ES-I3 (cell line): ENCODE results near the gene CLCN4.

Experiments used
- H3K36me3 ChIP-seq: 2 replicates; pipeline ENCODE4 v1.6.1; 2013; ENCODE audit warnings: mild to moderate bottlenecking, low read length, control low read depth, moderate library complexity; ENCODE audit not compliant: insufficient read depth
- H3K4me1 ChIP-seq: 2 replicates; pipeline ENCODE4 v1.6.1; 2013; ENCODE audit warnings: mild to moderate bottlenecking, control low read depth, low read length; ENCODE audit not compliant: insufficient read depth
- H3K9ac ChIP-seq: 2 replicates; pipeline ENCODE4 v1.6.1; 2013; ENCODE audit warnings: low read depth, mild to moderate bottlenecking, low read length, moderate library complexity
- H3K9me3 ChIP-seq: 2 replicates; pipeline ENCODE4 v1.6.1; 2013; ENCODE audit warnings: mild to moderate bottlenecking, low read length, moderate library complexity; ENCODE audit not compliant: control insufficient read depth, insufficient read depth

Gene CLCN4

DNA sequence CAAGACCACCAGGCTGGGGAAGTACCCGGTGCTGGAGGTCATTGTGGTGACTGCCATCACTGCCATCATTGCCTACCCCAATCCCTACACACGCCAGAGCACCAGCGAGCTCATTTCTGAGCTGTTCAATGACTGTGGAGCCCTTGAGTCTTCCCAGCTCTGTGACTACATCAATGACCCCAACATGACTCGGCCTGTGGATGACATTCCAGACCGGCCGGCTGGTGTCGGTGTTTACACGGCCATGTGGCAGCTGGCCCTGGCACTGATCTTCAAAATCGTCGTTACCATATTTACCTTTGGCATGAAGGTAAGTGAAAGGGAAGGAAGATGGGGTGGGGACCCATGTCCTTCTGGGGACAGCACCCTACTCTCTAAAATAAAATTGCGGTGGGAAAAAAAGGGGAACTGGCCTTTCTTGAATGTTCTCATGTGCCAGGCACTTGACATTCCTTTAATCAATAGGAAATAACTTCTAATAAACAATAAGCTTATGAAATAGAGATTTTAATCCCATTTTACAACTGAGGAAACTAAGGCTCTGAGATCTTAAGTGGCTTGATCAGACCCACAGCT lies 51.6 kb downstream of the CLCN4 start:
- H3K9me3 ChIP-seq = no peaks in the 10 kb centered on the region
- no peak overlapping the region for H3K9ac ChIP-seq
- no peaks in the 10 kb centered on the region for H3K4me1 ChIP-seq
- no peaks in the 10 kb centered on the region for H3K36me3 ChIP-seq

GRCh38 chrX:10208953-10209352 lies 52.2 kb downstream of the CLCN4 start:
- H3K9ac ChIP-seq = no peak overlapping the region
- H3K9me3 ChIP-seq = no peaks in the 10 kb centered on the region
- 0 out of 2 replicates have a peak, but pooled peaks cover 3% of the 10 kb centered on the region for H3K36me3 ChIP-seq
- H3K4me1 ChIP-seq = no peaks in the 10 kb centered on the region

DNA sequence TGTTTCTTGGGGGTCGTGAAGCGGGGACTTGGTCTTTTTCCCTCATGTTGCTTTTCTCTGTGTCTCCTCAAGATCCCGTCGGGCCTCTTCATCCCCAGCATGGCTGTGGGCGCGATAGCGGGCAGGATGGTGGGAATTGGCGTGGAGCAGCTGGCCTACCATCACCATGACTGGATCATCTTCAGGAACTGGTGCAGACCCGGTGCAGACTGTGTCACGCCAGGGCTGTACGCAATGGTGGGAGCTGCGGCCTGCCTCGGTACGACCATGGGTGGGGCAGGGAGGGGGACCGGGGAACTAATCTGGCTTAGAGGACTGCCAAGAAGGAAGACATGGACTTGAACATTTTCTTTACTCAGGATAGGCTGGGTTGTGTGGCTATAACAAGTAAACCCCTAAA lies 55.6 kb downstream of the CLCN4 start:
- H3K4me1 ChIP-seq = no peaks in the 10 kb centered on the region
- no peaks in the 10 kb centered on the region for H3K9me3 ChIP-seq
- 0 out of 2 replicates have a peak, but pooled peaks cover 3% of the 10 kb centered on the region for H3K36me3 ChIP-seq
- no peak overlapping the region for H3K9ac ChIP-seq

DNA sequence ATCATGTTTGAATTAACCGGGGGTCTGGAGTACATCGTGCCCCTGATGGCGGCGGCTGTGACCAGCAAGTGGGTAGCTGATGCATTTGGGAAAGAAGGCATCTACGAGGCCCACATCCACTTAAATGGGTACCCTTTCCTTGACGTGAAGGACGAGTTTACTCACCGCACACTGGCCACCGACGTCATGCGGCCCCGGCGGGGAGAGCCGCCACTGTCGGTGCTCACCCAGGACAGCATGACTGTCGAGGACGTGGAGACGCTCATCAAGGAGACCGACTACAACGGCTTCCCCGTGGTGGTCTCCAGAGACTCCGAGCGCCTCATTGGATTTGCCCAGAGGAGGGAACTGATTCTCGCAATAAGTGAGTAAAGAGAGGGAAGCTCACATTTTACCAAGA lies 56.9 kb downstream of the CLCN4 start:
- 0 out of 2 replicates have a peak, but pooled peaks cover 3% of the 10 kb centered on the region for H3K36me3 ChIP-seq

DNA sequence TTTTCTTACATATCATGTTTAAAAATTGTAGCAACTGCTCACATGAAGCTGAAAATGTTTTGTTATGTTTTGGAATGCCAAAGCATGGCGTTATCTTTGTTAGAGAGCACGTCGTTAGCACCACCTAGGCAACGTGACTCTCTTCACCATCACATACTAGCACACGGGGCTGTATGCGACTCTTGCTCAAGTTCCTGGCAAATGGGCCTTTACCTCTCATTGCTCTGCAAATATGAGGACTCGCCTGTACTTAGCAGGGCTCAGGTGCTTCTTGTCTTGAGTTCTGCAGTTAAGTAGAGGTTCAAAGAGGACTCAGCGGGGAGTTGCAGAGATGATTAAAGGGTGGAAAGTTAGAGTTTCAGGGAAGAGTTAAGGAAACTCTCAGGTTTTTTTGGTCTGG lies 59.4 kb downstream of the CLCN4 start:
- Histone ChIP-seq H3K9me3 (no peaks in the 10 kb centered on the region), H3K4me1 (no peaks in the 10 kb centered on the region), H3K9ac (no peak overlapping the region), H3K36me3 (0 out of 2 replicates have a peak, but pooled peaks cover 3% of the 10 kb centered on the region)

More for the DNA sequence above, 56.9 kb downstream of the CLCN4 start:
- Histone ChIP-seq H3K9me3 (no peaks in the 10 kb centered on the region), H3K4me1 (no peaks in the 10 kb centered on the region), H3K9ac (no peak overlapping the region)

GRCh38 chrX:10217198-10217597 lies 60.4 kb downstream of the CLCN4 start:
- Histone ChIP-seq H3K9ac (no peak overlapping the region), H3K9me3 (no peaks in the 10 kb centered on the region), H3K36me3 (0 out of 2 replicates have a peak, but pooled peaks cover 3% of the 10 kb centered on the region), H3K4me1 (no peaks in the 10 kb centered on the region)

DNA sequence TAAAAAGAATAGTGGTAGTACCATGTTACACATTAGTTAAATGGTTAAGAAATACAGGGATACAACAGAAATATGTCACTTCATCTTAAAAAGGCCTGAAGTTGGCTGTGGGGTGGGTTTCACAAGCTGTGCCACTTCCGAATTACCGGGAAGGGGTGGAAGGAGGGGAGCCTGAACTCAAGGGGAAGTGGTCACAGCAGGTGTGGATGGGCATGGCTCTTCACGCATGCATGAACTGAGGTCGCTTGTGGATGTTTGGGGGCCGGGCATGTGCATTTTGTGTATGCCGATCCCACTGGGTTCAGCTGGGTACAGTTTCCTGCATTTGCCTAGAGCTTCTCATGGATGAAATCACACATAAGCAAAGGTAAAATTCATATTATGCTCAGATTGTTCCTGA lies 64.9 kb downstream of the CLCN4 start:
- Histone ChIP-seq H3K4me1 (no peaks in the 10 kb centered on the region), H3K36me3 (no peaks in the 10 kb centered on the region), H3K9ac (no peak overlapping the region)

DNA sequence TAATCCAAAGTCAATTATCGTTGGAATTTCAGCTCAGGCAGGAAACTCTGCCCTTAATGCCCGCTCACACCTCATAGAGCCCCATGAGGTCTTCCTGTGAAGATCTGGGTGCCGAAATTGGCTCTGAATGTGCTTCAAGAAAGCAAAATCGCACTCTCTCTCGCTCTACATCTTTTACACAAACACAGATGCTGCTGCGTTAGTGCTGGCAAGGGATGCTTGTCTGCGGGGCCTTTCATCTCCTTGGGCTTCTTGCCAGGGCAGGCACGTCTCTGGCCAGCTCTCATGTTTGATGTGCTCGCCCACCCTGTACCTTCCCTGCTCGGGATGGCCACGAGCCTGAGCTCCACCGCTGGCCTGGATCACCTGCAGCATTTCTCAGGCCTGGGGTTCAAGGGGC lies 66.5 kb downstream of the CLCN4 start:
- Histone ChIP-seq H3K9me3 (no peaks in the 10 kb centered on the region), H3K9ac (no peak overlapping the region), H3K4me1 (no peaks in the 10 kb centered on the region), H3K36me3 (no peaks in the 10 kb centered on the region)

More for the DNA sequence above, 64.9 kb downstream of the CLCN4 start:
- no peaks in the 10 kb centered on the region for H3K9me3 ChIP-seq

DNA sequence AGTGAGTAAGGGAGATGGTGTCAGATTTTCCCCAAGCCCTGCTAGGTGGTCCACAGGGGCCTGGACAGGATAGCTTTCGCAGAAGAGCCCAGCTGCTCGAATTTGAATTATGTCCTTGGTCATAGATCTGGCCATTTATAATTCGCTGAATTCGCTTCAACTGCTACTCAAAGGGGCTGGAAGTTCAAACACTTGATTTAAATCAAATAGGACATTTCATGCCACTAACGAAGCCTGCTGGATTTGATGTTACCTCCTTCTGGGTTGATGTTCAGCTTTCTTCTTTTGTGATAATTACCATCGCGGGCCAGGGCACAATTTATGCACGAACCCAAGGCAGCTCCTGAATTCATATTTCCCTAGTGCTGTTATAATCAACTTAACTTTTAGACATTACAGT lies 67.0 kb downstream of the CLCN4 start:
- no peaks in the 10 kb centered on the region for H3K9me3 ChIP-seq

GRCh38 chrX:10230222-10230621 lies 73.4 kb downstream of the CLCN4 start:
- H3K36me3 ChIP-seq = no peaks in the 10 kb centered on the region
- no peak overlapping the region for H3K9ac ChIP-seq
- no peaks in the 10 kb centered on the region for H3K4me1 ChIP-seq

More for the DNA sequence above, 67.0 kb downstream of the CLCN4 start:
- Histone ChIP-seq H3K4me1 (no peaks in the 10 kb centered on the region), H3K9ac (no peak overlapping the region), H3K36me3 (no peaks in the 10 kb centered on the region)

DNA sequence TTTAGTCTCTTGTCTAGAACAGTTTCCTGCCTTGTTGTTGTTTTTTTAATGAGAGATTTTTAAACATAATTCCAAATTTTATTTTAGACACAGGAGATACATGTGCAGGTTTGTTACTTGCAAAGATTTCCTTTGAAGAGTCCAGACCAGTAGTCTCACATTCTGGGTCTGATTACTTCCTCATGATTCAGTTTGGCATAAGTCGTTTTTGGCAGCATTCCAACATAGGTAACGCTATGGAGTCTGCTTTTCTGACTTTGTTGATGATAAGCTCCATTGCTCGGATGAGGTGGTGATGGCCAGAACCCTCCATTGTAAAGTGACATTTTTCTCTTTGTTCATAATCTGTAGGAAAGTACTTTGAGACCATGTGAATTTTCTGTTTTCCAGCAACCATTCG lies 74.7 kb downstream of the CLCN4 start:
- Histone ChIP-seq H3K9me3 (no peaks in the 10 kb centered on the region), H3K9ac (no peak overlapping the region), H3K36me3 (no peaks in the 10 kb centered on the region), H3K4me1 (no peaks in the 10 kb centered on the region)

More at GRCh38 chrX:10230222-10230621, 73.4 kb downstream of the CLCN4 start:
- no peaks in the 10 kb centered on the region for H3K9me3 ChIP-seq

- Histone ChIP-seq H3K9me3 (no peaks in the 10 kb centered on the region), H3K4me1 (no peaks in the 10 kb centered on the region), H3K9ac (no peak overlapping the region), H3K36me3 (no peaks in the 10 kb centered on the region)
Observed at GRCh38 chrX:10233173-10233572, 76.4 kb downstream of the CLCN4 start.

GRCh38 chrX:10233696-10234095 lies 76.9 kb downstream of the CLCN4 start:
- H3K4me1 ChIP-seq = no peaks in the 10 kb centered on the region
- H3K9ac ChIP-seq = no peak overlapping the region
- H3K36me3 ChIP-seq = no peaks in the 10 kb centered on the region
- H3K9me3 ChIP-seq = no peaks in the 10 kb centered on the region

DNA sequence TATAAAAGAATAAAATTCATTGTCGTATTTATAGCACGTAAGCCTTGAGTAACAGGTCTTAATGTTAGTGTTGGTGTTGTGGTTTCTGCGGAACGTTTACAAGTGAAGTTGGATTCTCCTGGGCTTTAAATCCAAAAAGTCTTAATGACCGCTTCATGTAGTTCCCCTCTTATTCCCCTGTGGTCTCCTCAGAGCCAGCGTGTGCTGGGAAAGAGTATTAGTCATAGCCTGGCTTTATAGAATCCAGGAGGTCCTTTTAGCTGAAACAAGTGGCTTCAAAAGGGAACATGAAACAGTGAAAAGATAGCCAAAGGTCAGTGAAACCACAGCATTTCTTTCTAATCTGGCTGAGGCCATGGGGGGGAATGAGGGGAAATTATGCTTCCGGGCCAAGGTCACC lies 79.1 kb downstream of the CLCN4 start:
- Histone ChIP-seq H3K9ac (no peak overlapping the region), H3K36me3 (no peaks in the 10 kb centered on the region), H3K9me3 (no peaks in the 10 kb centered on the region), H3K4me1 (no peaks in the 10 kb centered on the region)

DNA sequence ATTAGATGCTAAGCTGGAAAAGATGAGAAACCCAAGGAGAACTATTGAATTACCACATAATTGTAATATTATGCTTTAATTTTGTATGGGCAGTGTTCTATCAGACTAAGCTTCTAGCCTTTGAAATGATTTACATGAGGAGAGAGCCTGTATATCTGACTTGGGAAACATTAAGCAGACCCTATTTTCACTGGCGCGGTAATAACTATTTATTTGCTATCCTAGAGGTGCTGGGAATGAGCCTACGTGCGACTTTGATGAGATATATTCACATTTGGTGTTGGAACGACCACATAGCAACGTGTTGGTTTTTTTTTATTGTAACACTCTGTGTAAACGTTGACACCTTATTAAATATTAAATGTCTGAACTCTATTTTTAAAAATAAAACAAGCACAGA lies 80.5 kb downstream of the CLCN4 start:
- H3K9me3 ChIP-seq = no peaks in the 10 kb centered on the region
- H3K36me3 ChIP-seq = no peaks in the 10 kb centered on the region
- no peak overlapping the region for H3K9ac ChIP-seq
- no peaks in the 10 kb centered on the region for H3K4me1 ChIP-seq
